ENCODE results near the gene AREG.

DNA sequence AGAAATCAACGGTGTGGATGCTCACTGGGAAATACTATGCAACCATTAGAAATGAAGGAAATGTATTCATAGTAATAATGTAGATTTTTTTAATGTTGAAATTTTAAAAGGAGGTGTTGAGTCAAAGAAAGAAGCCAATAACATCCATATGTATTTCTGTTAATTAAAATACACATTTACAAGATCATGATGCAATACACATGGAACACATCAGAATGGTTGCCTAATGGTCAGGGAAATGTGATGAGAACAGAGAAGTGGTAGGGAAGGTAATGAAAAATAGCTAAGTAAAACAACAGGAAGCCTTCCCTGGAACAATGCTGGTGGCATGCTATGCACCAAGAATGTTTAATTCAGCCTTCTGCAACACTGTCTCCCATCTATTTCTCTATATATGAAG lies 18.2 kb downstream of the AREG start:
- TF ChIP-seq MYC (IDR thresholded peaks at IDR 0.05; ENCODE audit: low read depth, low read length) (no peak), POLR2A (IDR thresholded peaks at IDR 0.05; ENCODE audit: extremely low read depth, insufficient read length) (no peak), MAX (IDR thresholded peaks at IDR 0.05; ENCODE audit: low read depth, low read length) (no peak)
- TF ChIP-seq, protein P1, sequence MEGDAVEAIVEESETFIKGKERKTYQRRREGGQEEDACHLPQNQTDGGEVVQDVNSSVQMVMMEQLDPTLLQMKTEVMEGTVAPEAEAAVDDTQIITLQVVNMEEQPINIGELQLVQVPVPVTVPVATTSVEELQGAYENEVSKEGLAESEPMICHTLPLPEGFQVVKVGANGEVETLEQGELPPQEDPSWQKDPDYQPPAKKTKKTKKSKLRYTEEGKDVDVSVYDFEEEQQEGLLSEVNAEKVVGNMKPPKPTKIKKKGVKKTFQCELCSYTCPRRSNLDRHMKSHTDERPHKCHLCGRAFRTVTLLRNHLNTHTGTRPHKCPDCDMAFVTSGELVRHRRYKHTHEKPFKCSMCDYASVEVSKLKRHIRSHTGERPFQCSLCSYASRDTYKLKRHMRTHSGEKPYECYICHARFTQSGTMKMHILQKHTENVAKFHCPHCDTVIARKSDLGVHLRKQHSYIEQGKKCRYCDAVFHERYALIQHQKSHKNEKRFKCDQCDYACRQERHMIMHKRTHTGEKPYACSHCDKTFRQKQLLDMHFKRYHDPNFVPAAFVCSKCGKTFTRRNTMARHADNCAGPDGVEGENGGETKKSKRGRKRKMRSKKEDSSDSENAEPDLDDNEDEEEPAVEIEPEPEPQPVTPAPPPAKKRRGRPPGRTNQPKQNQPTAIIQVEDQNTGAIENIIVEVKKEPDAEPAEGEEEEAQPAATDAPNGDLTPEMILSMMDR (IDR thresholded peaks at IDR 0.05; ENCODE audit: low read depth, low read length) = no peak

Measured in NB4 (cell line).